B cell (primary cell): ENCODE measurements around the gene CXCR3. TPM values are rescaled to one million over a fixed set of nuclear protein-coding genes. Genes with fewer than 3 reads are reported as not detected.
A peak's percentile ranks its signal among the peaks of the same experiment; 100 is the strongest.

Experiments
- ATAC-seq: fragments of 200-7000 bp; cut with Tn5 transposase; one replicate; pipeline ENCODE4 v1.10.0; 2021; ENCODE audit warnings: low read depth, mild to moderate bottlenecking, moderate number of reproducible peaks, moderate library complexity
- CTCF ChIA-PET: fragments of 350-600 bp; sonication (Branson Sonifier 250); formaldehyde crosslinking; loops from one replicate; lab custom pipeline; 2021; ENCODE audit warnings: antibody characterized with exemption, inconsistent platforms; lab: Charles Lee
- POLR2A ChIA-PET: fragments of 350-600 bp; sonication (Branson Sonifier 250); formaldehyde crosslinking; loops from one replicate; lab custom pipeline; 2021; ENCODE audit warnings: antibody characterized with exemption; lab: Charles Lee
- DNase-seq: peaks from one replicate; pipeline ENCODE4 v3.0.0; 2013
- H2AFZ ChIP-seq: 2 replicates; pipeline ENCODE4 v1.6.1; 2012; ENCODE audit warnings: mild to moderate bottlenecking, low read depth, low read length; ENCODE audit not compliant: insufficient read depth, poor library complexity, severe bottlenecking
- H3K27ac ChIP-seq, 2 donors: 1 replicate in 1 of 2; 2 replicates in 1 of 2; pipeline ENCODE4 v1.5.1; 2012 to 2013; ENCODE audit warnings: low read length in 2 of 2, mild to moderate bottlenecking in 2 of 2, moderate library complexity in 1 of 2
- H3K27me3 ChIP-seq, 4 experiments: fragments of 200-600 bp in 1 of 4; sonication (generic) in 1 of 4; replicated peaks in 1 of 4; 1 replicate in 2 of 4; 2 replicates in 2 of 4; pipeline versions ENCODE4 v1.6.1 to v1.7.0; 2013 to 2016; ENCODE audit warnings: low read length in 3 of 4, mild to moderate bottlenecking in 2 of 4, mixed read lengths in 1 of 4, moderate library complexity in 1 of 4; ENCODE audit not compliant: insufficient read depth in 4 of 4, control insufficient read depth in 3 of 4; ENCODE audit errors: control extremely low read depth in 1 of 4
- H3K36me3 ChIP-seq, 2 experiments: replicated peaks in 1 of 2; 1 replicate in 1 of 2; 2 replicates in 1 of 2; pipeline versions ENCODE4 v1.6.1 to v1.7.1; 2013; ENCODE audit warnings: low read length in 1 of 2; ENCODE audit not compliant: insufficient read depth in 2 of 2, control insufficient read depth in 1 of 2; ENCODE audit errors: control extremely low read depth in 1 of 2, extremely low read depth in 1 of 2
- H3K4me1 ChIP-seq, 2 donors: fragments of 200-600 bp in 1 of 2; sonication (generic) in 1 of 2; 1 replicate in 1 of 2; 2 replicates in 1 of 2; pipeline versions ENCODE4 v1.5.1 to v1.6.1; 2013 to 2017; ENCODE audit warnings: low read length in 2 of 2; ENCODE audit not compliant: control insufficient read depth in 2 of 2, insufficient read depth in 2 of 2
- H3K4me2 ChIP-seq: replicated peaks from 2 replicates; pipeline ENCODE3; 2012; ENCODE audit warnings: mild to moderate bottlenecking, low read depth, low read length; ENCODE audit not compliant: poor library complexity, severe bottlenecking
- H3K4me3 ChIP-seq, 5 experiments: fragments of 200-600 bp in 1 of 5; sonication (generic) in 1 of 5; 1 replicate in 3 of 5; 2 replicates in 2 of 5; pipeline versions ENCODE4 v1.5.1 to v1.7.0; 2011 to 2016; ENCODE audit warnings: low read length in 4 of 5, mild to moderate bottlenecking in 4 of 5, low read depth in 2 of 5, control low read depth in 1 of 5, moderate library complexity in 1 of 5; ENCODE audit not compliant: insufficient read depth in 1 of 5; ENCODE audit errors: control extremely low read depth in 1 of 5, extremely low read depth in 1 of 5
- H3K79me2 ChIP-seq: fragments of 200-600 bp; sonication (generic); one replicate; pipeline ENCODE4 v1.6.0; 2016; ENCODE audit warnings: low read length; ENCODE audit not compliant: control insufficient read depth, insufficient read depth
- H3K9ac ChIP-seq: fragments of 200-600 bp; sonication (generic); 2 replicates; pipeline ENCODE4 v1.6.1; 2017; ENCODE audit warnings: mild to moderate bottlenecking, low read length, moderate library complexity
- H3K9me3 ChIP-seq, 3 donors: one replicate each; pipeline versions ENCODE4 v1.6.1 to v1.7.1; 2013; ENCODE audit warnings: low read length in 2 of 3; ENCODE audit not compliant: control insufficient read depth in 2 of 3, insufficient read depth in 1 of 3; ENCODE audit errors: control extremely low read depth in 1 of 3
- H4K20me1 ChIP-seq: 2 replicates; pipeline ENCODE4 v1.6.0; 2012; ENCODE audit warnings: mild to moderate bottlenecking, low read length; ENCODE audit not compliant: insufficient read depth, control insufficient read depth, poor library complexity, severe bottlenecking
- H3K27ac Mint-ChIP-seq: one replicate; pipeline ENCODE4 v1.8.0; 2021; ENCODE audit warnings: mixed read lengths
- H3K27me3 Mint-ChIP-seq: one replicate; pipeline ENCODE4 v1.8.0; 2021; ENCODE audit warnings: mixed read lengths
- H3K4me1 Mint-ChIP-seq: one replicate; pipeline ENCODE4 v1.8.0; 2021; ENCODE audit warnings: mixed read lengths
- H3K4me3 Mint-ChIP-seq: one replicate; pipeline ENCODE4 v1.8.0; 2021; ENCODE audit warnings: mixed read lengths
- H3K9me3 Mint-ChIP-seq: one replicate; pipeline ENCODE4 v1.8.0; 2022; ENCODE audit warnings: mixed read lengths; ENCODE audit not compliant: insufficient read depth
- EZH2 ChIP-seq: IDR thresholded peaks from 2 replicates; pipeline ENCODE4 v1.6.1; 2012; ENCODE audit warnings: borderline replicate concordance, low read depth, mild to moderate bottlenecking, moderate library complexity, low read length; ENCODE audit not compliant: insufficient read depth, poor library complexity, severe bottlenecking
- WGBS: methylation state at CpG from one replicate; pipeline ENCODE4 v1.1.5; 2013; ENCODE audit warnings: missing lambda C conversion rate; ENCODE audit not compliant: insufficient coverage; 5-methylcytosine and 5-hydroxymethylcytosine counted together
- intact Hi-C: fragments of 100-400 bp; cut with micrococcal nuclease; formaldehyde crosslinking; loops from one replicate; pipeline ENCODE4 v1.10.0; 2022
- polyA plus RNA-seq: library from polyadenylated mRNA; depleted of rRNA; stranded (reverse); fragments of >200 nt; gene quantifications from 2 replicates; pipeline ENCODE4 v1.2.3, GENCODE V29; 2012
- total RNA-seq, 2 donors: library from RNA; stranded (reverse); fragments of 120-200 nt in 1 of 2; gene quantifications; 1 replicate in 1 of 2; 2 replicates in 1 of 2; pipeline versions ENCODE4 v1.2.3 to v1.2.4, GENCODE V29; 2013 to 2022
- TF ChIP-seq, protein P1 (sequence below): fragments of 200-600 bp; IDR thresholded peaks from one replicate; pipeline ENCODE4 v1.8.0; 2022; ENCODE audit warnings: antibody characterized with exemption, mild to moderate bottlenecking

The CXCR3 gene
- total and polyA plus RNA-seq, 2 donors (not counting 1 experiment from before 2014, with no cell fraction given): 6.9 to 8.7 TPM

DNA sequence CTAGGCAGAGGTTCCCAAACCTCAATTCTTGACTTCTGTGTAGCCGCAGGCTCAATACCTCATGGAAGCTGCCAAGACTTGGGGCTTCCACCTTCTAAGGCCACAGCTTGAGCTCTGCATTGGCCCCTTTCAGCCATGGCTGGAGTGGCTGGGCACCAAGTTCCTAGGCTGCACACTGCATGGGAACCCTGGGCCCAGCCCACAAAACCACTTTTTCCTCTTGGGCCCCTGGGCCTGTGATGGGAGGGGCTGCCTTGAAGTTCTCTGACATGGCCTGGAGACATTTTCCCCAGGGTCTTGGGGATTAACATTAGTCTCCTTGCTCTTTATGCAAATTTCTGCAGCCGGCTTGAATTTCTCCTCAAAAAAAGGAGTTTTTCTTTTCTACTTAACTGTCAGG, 35.0 kb upstream of the CXCR3 start:
- Histone ChIP-seq H3K4me2 (no peak overlapping the region), H2AFZ (no peak overlapping the region), H4K20me1 (no peaks in the 10 kb centered on the region), H3K79me2 (no peaks in the 10 kb centered on the region), H3K4me3 (no peak overlapping the region), H3K9me3 (no peaks in the 10 kb centered on the region), H3K4me1 (peaks cover 0 to 5% of the 10 kb centered on the region in 2 donors), H3K9ac (no peak overlapping the region), H3K27me3 (no peaks in the 10 kb centered on the region), H3K36me3 (no peaks in the 10 kb centered on the region), H3K27ac (no peak overlapping the region)
- intact Hi-C loops: loop anchor here (5.0 kb wide), 1 partner anchor 236 kb away; no protein-coding TSS in a partner anchor
- no peak overlapping the region for H3K4me3 Mint-ChIP-seq
- H3K9me3 Mint-ChIP-seq: no peaks in the 10 kb centered on the region
- ATAC-seq (no peak), DNase-seq (no peak)
- no peaks in the 10 kb centered on the region for H3K27me3 Mint-ChIP-seq
- 83% methylated on average over 1 of the region's 2 CpGs for WGBS
- no peak for TF ChIP-seq EZH2
- TF ChIP-seq, protein P1, sequence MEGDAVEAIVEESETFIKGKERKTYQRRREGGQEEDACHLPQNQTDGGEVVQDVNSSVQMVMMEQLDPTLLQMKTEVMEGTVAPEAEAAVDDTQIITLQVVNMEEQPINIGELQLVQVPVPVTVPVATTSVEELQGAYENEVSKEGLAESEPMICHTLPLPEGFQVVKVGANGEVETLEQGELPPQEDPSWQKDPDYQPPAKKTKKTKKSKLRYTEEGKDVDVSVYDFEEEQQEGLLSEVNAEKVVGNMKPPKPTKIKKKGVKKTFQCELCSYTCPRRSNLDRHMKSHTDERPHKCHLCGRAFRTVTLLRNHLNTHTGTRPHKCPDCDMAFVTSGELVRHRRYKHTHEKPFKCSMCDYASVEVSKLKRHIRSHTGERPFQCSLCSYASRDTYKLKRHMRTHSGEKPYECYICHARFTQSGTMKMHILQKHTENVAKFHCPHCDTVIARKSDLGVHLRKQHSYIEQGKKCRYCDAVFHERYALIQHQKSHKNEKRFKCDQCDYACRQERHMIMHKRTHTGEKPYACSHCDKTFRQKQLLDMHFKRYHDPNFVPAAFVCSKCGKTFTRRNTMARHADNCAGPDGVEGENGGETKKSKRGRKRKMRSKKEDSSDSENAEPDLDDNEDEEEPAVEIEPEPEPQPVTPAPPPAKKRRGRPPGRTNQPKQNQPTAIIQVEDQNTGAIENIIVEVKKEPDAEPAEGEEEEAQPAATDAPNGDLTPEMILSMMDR: no peak
- ChIA-PET CTCF (no interaction called here), POLR2A (no interaction called here)
- peaks cover 10% of the 10 kb centered on the region for H3K4me1 Mint-ChIP-seq
- H3K27ac Mint-ChIP-seq: no peak overlapping the region

DNA sequence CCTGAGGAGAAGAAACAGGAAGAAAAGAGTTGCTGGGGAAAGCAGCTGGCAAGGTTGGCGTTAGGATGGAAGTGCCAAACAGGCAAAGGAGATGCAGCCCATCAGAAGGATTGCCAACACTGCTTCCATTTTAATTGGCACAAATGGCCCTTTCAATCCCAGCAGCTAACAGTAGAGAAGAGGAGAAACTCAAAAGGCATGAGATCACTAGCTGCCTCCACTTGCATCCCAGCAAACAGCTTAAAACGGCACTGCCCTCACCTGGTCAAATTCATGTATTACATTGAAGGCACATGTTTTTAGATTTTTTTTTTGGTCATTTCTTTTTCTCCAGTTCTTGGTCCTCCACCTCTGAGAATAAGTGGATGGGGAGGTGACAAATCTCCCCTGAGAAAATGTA, 34.1 kb upstream of the CXCR3 start:
- CTCF ChIA-PET: interaction anchor here (0.9 to 1.7 kb wide), 9 partner anchors 9 to 234 kb away, joined by 3 to 7 read pairs (median 4); partner anchors contain the start of gene CXCR3
- no peak overlapping the region for H3K4me3 Mint-ChIP-seq
- DNase-seq: peak; percentile 64

More for the DNA sequence above, 34.1 kb upstream of the CXCR3 start:
- H3K4me2 ChIP-seq: no peak overlapping the region
- H3K27ac Mint-ChIP-seq: peak overlapping the region; percentile 34
- no peaks in the 10 kb centered on the region for H3K79me2 ChIP-seq
- no peaks in the 10 kb centered on the region for H3K36me3 ChIP-seq
- intact Hi-C loops: loop anchor here (1.0 to 5.0 kb wide), 2 partner anchors 43 to 235 kb away; no protein-coding TSS in a partner anchor
- POLR2A ChIA-PET: interaction anchor here (0.6 to 0.7 kb wide), 2 partner anchors 53 to 78 kb away, joined by 3 to 5 read pairs; no protein-coding TSS in a partner anchor
- no peak overlapping the region for H3K9ac ChIP-seq
- ATAC-seq: peak; percentile 69
- H3K27ac ChIP-seq: no peak overlapping the region
- TF ChIP-seq, protein P1: peak; percentile 66
- no peak for TF ChIP-seq EZH2
- H3K4me3 ChIP-seq: no peak overlapping the region
- H3K9me3 Mint-ChIP-seq: no peaks in the 10 kb centered on the region
- H2AFZ ChIP-seq: no peak overlapping the region
- H3K4me1 Mint-ChIP-seq: peaks cover 10% of the 10 kb centered on the region
- WGBS: 83% methylated on average over 1 of the region's 2 CpGs
- H3K27me3 ChIP-seq: no peaks in the 10 kb centered on the region
- no peaks in the 10 kb centered on the region for H3K27me3 Mint-ChIP-seq
- H3K4me1 ChIP-seq: peaks cover 0 to 5% of the 10 kb centered on the region in 2 donors
- H3K9me3 ChIP-seq: no peaks in the 10 kb centered on the region
- H4K20me1 ChIP-seq: no peaks in the 10 kb centered on the region
